K562 (cell line): Measurements from ENCODE around the gene RGL2. TPM values are rescaled to one million over a fixed set of nuclear protein-coding genes. Genes with fewer than 3 reads are reported as not detected.

Experiments used
- ARID2 ChIP-seq: fragments of 450-650 bp; IDR thresholded peaks from 2 replicates; pipeline ENCODE4 v1.6.1; 2017; ENCODE audit warnings: antibody characterized with exemption, mild to moderate bottlenecking
- ARNT ChIP-seq, 2 experiments: fragments of 450-650 bp; IDR thresholded peaks; 2 replicates each; pipeline ENCODE4 v1.6.1; 2016; ENCODE audit warnings: mild to moderate bottlenecking in 1 of 2
- DPF2 ChIP-seq: fragments of 450-650 bp; IDR thresholded peaks from 2 replicates; pipeline ENCODE4 v1.6.1; 2016
- E2F1 ChIP-seq: sonication (generic); formaldehyde crosslinking; IDR thresholded peaks from 2 replicates; pipeline ENCODE4 v1.8.1; 2023; ENCODE audit warnings: mild to moderate bottlenecking, missing genetic modification reagents, moderate library complexity
- E2F6 ChIP-seq, 2 experiments: IDR thresholded peaks; 2 replicates each; pipeline ENCODE4 v1.6.1; 2011; ENCODE audit warnings: borderline replicate concordance in 1 of 2, control low read depth in 1 of 2, low read depth in 1 of 2, low read length in 1 of 2, mild to moderate bottlenecking in 1 of 2, mixed read lengths in 1 of 2, moderate library complexity in 1 of 2; ENCODE audit not compliant: insufficient read depth in 1 of 2, insufficient read length in 1 of 2, poor library complexity in 1 of 2, severe bottlenecking in 1 of 2; ENCODE audit errors: extremely low read depth in 1 of 2
- ERF ChIP-seq: fragments of 450-650 bp; formaldehyde crosslinking; IDR thresholded peaks from 2 replicates; pipeline ENCODE4 v1.4.0; 2020; ENCODE audit warnings: mild to moderate bottlenecking, mixed read lengths
- FIP1L1 ChIP-seq: fragments of 200-400 bp; formaldehyde crosslinking; IDR thresholded peaks from 2 replicates; pipeline ENCODE4 v1.6.1; 2018; ENCODE audit warnings: mild to moderate bottlenecking, low read depth, low read length; ENCODE audit not compliant: poor library complexity, severe bottlenecking
- FOXK1 ChIP-seq: sonication (generic); formaldehyde crosslinking; IDR thresholded peaks from 2 replicates; pipeline ENCODE4 v1.8.0; 2022; ENCODE audit warnings: missing genetic modification reagents, mild to moderate bottlenecking, borderline replicate concordance
- HES1 ChIP-seq: fragments of 450-650 bp; IDR thresholded peaks from 2 replicates; pipeline ENCODE4 v1.6.1; 2016; ENCODE audit warnings: low read depth, mild to moderate bottlenecking, moderate library complexity
- HIVEP1 ChIP-seq: fragments of 250-450 bp; sonication (Bioruptor Pico); IDR thresholded peaks from 2 replicates; pipeline ENCODE4 v1.4.0; 2020; ENCODE audit warnings: mild to moderate bottlenecking
- HMGXB4 ChIP-seq: sonication (generic); formaldehyde crosslinking; IDR thresholded peaks from 2 replicates; pipeline ENCODE4 v1.8.1; 2023; ENCODE audit warnings: mild to moderate bottlenecking, missing genetic modification reagents
- MAX ChIP-seq: sonication (generic); formaldehyde crosslinking; IDR thresholded peaks from 2 replicates; pipeline ENCODE4 v1.9.0; 2022; ENCODE audit warnings: mild to moderate bottlenecking, missing genetic modification reagents
- NFRKB ChIP-seq: fragments of 450-650 bp; IDR thresholded peaks from 2 replicates; pipeline ENCODE4 v1.6.1; 2016; ENCODE audit warnings: low read depth
- NR4A1 ChIP-seq, 2 experiments: fragments of 250-450 bp in 1 of 2; fragments of 450-650 bp in 1 of 2; sonication (Bioruptor Pico) in 1 of 2; IDR thresholded peaks; 2 replicates each; pipeline versions ENCODE4 v1.4.0 to v1.6.1; 2016 to 2020; ENCODE audit warnings: mild to moderate bottlenecking in 2 of 2, missing compliant biosample characterization in 1 of 2, missing genetic modification characterization in 1 of 2, moderate library complexity in 1 of 2
- OTX1 ChIP-seq: fragments of 450-650 bp; formaldehyde crosslinking; IDR thresholded peaks from 2 replicates; pipeline ENCODE4 v1.4.0; 2022; ENCODE audit warnings: mild to moderate bottlenecking
- POLR2H ChIP-seq: IDR thresholded peaks from 2 replicates; pipeline ENCODE4 v1.6.1; 2016; ENCODE audit warnings: missing genetic modification characterization, low read depth, mild to moderate bottlenecking, control low read depth, missing compliant biosample characterization, moderate library complexity
- SMARCA5 ChIP-seq: fragments of 450-650 bp; IDR thresholded peaks from 2 replicates; pipeline ENCODE4 v1.6.1; 2016
- SMARCB1 ChIP-seq: IDR thresholded peaks from 2 replicates; pipeline ENCODE4 v1.6.1; 2011; ENCODE audit warnings: improper control_type of control experiment, low read depth; ENCODE audit not compliant: insufficient read length
- TGIF2 ChIP-seq: sonication (generic); formaldehyde crosslinking; IDR thresholded peaks from 2 replicates; pipeline ENCODE4 v1.8.1; 2022; ENCODE audit warnings: mild to moderate bottlenecking, missing genetic modification reagents, moderate library complexity
- YY1 ChIP-seq, 3 experiments: IDR thresholded peaks; 2 replicates each; pipeline ENCODE4 v1.6.1; 2011; ENCODE audit warnings: low read length in 2 of 3, mild to moderate bottlenecking in 2 of 3, moderate library complexity in 2 of 3, borderline replicate concordance in 1 of 3, control low read depth in 1 of 3, low read depth in 1 of 3; ENCODE audit not compliant: insufficient read depth in 3 of 3, insufficient replicate concordance in 2 of 3, control insufficient read depth in 1 of 3, insufficient read length in 1 of 3; ENCODE audit errors: extremely low read depth in 1 of 3
- ZNF212 ChIP-seq: fragments of 450-650 bp; formaldehyde crosslinking; IDR thresholded peaks from 2 replicates; pipeline ENCODE4 v1.4.0; 2020; ENCODE audit warnings: mild to moderate bottlenecking
- ZNF232 ChIP-seq: sonication (generic); formaldehyde crosslinking; IDR thresholded peaks from 2 replicates; pipeline ENCODE4 v1.8.0; 2022; ENCODE audit warnings: mild to moderate bottlenecking, missing genetic modification reagents
- ZNF263 ChIP-seq: sonication (generic); formaldehyde crosslinking; IDR thresholded peaks from 2 replicates; pipeline ENCODE4 v1.8.0; 2022; ENCODE audit warnings: mild to moderate bottlenecking, missing genetic modification reagents, borderline replicate concordance
- ZNF282 ChIP-seq: sonication (generic); formaldehyde crosslinking; IDR thresholded peaks from 2 replicates; pipeline ENCODE4 v1.8.1; 2023; ENCODE audit warnings: missing genetic modification reagents
- polyA plus RNA-seq, 8 experiments: library from polyadenylated mRNA; depleted of rRNA in 4 of 8; stranded (reverse) in 5 of 8; unstranded in 3 of 8; fragments of >200 nt; fragmentation: Nextera tagmentation in 2 of 8; fragmentation: Illumina TruSeq in 1 of 8; extraction: Ambion mirVana in 2 of 8; extraction: Trizol in 1 of 8; gene quantifications; 2 replicates each; pipeline versions ENCODE4 v1.2.1 to v1.2.3, GENCODE V29; 2011 to 2014; ENCODE audit warnings: inconsistent platforms in 1 of 8, missing spikeins in 1 of 8
- total RNA-seq, 7 experiments: library from RNA; depleted of rRNA in 6 of 7; stranded (reverse); fragments of >200 nt in 6 of 7; fragmentation: Illumina TruSeq in 2 of 7; extraction: Trizol in 2 of 7; gene quantifications; 2 replicates each; pipeline versions ENCODE4 v1.2.1 to v1.2.3, GENCODE V29; 2011 to 2021; ENCODE audit warnings: low replicate concordance in 1 of 7

The RGL2 gene
- total and polyA plus RNA-seq, 9 of the 15 experiments (the other 6 are each of a cell fraction or from before 2014, with no cell fraction given) = 1.8 to 57.1 (median 19.5) TPM

GRCh38 chr6:33248643-33248931, 50.2 kb downstream of the RGL2 start (continued):
- TF ChIP-seq MAX (CRISPR knock-in tag) = peak; percentile 45; the same call in 1 of the 2 replicates
- TF ChIP-seq ZNF212 = no peak
- TF ChIP-seq ZNF232 (CRISPR knock-in tag) = no peak
- TF ChIP-seq E2F6 (IDR thresholded peaks at IDR 0.05; ENCODE audit: borderline replicate concordance in 1 of 2, extremely low read depth in 1 of 2, insufficient read depth in 1 of 2, insufficient read length in 1 of 2, low read depth in 1 of 2, low read length in 1 of 2, poor library complexity in 1 of 2, severe bottlenecking in 1 of 2) = peak in 1 of 2 experiments; percentile 41
- 0 out of 2 replicates have a peak, but pooled peaks have one; percentile 10 for TF ChIP-seq OTX1 (CRISPR knock-in tag)
- TF ChIP-seq ZNF282 (CRISPR knock-in tag) = no peak
- TF ChIP-seq NR4A1 (CRISPR knock-in tag; IDR thresholded peaks at IDR 0.05) = no peak
- TF ChIP-seq NR4A1 (tag; IDR thresholded peaks at IDR 0.05) = peak; percentile 76; the same call in 1 of the 2 replicates
- TF ChIP-seq E2F1 (CRISPR knock-in tag) = 0 out of 2 replicates have a peak, but pooled peaks have one; percentile 20
- no peak for TF ChIP-seq POLR2H (tag)
- peak; percentile 81 for TF ChIP-seq NFRKB
- 0 out of 2 replicates have a peak, but pooled peaks have one; percentile 64 for TF ChIP-seq SMARCA5
- TF ChIP-seq ZNF263 (CRISPR knock-in tag) = peak; percentile 48; the same call in 1 of the 2 replicates
- TF ChIP-seq HIVEP1 (CRISPR knock-in tag) = no peak
- TF ChIP-seq DPF2 = 0 out of 2 replicates have a peak, but pooled peaks have one; percentile 40
- TF ChIP-seq HES1 = 0 out of 2 replicates have a peak, but pooled peaks have one; percentile 9
- peak; percentile 75; the same call in 1 of the 2 replicates for TF ChIP-seq FOXK1
- no peak for TF ChIP-seq ARID2
- TF ChIP-seq TGIF2 (CRISPR knock-in tag) = no peak
- no peak for TF ChIP-seq YY1 (IDR thresholded peaks at IDR 0.05; ENCODE audit: borderline replicate concordance in 1 of 3, control insufficient read depth in 1 of 3, extremely low read depth in 1 of 3, insufficient read depth in 3 of 3, insufficient read length in 1 of 3, insufficient replicate concordance in 2 of 3, low read depth in 1 of 3, low read length in 2 of 3)
- peak; percentile 9 for TF ChIP-seq FIP1L1
- peak; percentile 19; the same call in 1 of the 2 replicates for TF ChIP-seq ERF
- 0 out of 2 replicates have a peak, but pooled peaks have one; percentile 25 for TF ChIP-seq HMGXB4 (CRISPR knock-in tag)
- TF ChIP-seq SMARCB1 = no peak
- TF ChIP-seq ARNT (IDR thresholded peaks at IDR 0.05) = peak; percentile 52 to 88; a peak in 2 of 4 replicates
